HepG2 (cell line): ENCODE data around the gene ACYP2. TPM values are rescaled to one million over a fixed set of nuclear protein-coding genes. Genes with fewer than 3 reads are reported as not detected.

ENCODE experiments used
- ATAC-seq: fragments of 200-7000 bp; cut with Tn5 transposase; 3 replicates; pipeline ENCODE4 v1.9.1; 2020; ENCODE audit warnings: mild to moderate bottlenecking, moderate library complexity
- BruUV-seq: library from RNA; stranded (reverse); fragments of 400-500 nt; replicated peaks from 2 replicates; lab custom pipeline; 2021; lab: Mats Ljungman, UMichigan
- CTCF ChIA-PET: fragments of 300-600 bp; formaldehyde crosslinking; extraction: SDS; loops from one replicate; lab custom pipeline; 2021; ENCODE audit warnings: low total read pairs, inconsistent platforms, low intra/inter-chr PET ratio; lab: Yijun Ruan, JAX
- POLR2A ChIA-PET: fragments of 350-600 bp; sonication (Branson Sonifier 250); formaldehyde crosslinking; loops from one replicate; lab custom pipeline; 2020; ENCODE audit warnings: antibody characterized with exemption, inconsistent platforms; lab: Yijun Ruan, JAX
- DNase-seq: peaks from one replicate; pipeline ENCODE4 v3.0.0-alpha.2; 2015; ENCODE audit warnings: low spot score
- FAIRE-seq: peaks from 3 replicates; lab custom pipeline; 2011; peaks lifted over from hg19 to GRCh38; lab: Jason Lieb, UNC
- H2AFZ ChIP-seq: one replicate; pipeline ENCODE4 v1.6.1; 2011; ENCODE audit warnings: low read length, inconsistent platforms
- H3K27ac ChIP-seq: fragments of 300-600 bp; 3 replicates; pipeline ENCODE4 v1.8.0; 2011; ENCODE audit warnings: mixed run types, mild to moderate bottlenecking, mixed read lengths, low read length, inconsistent platforms; ENCODE audit not compliant: insufficient read depth; ENCODE audit errors: extremely low read length
- H3K27me3 ChIP-seq, 2 experiments: fragments of 200-600 bp in 1 of 2; 2 replicates in 1 of 2; 3 replicates in 1 of 2; pipeline versions ENCODE4 v1.6.0 to v1.8.0; 2011; ENCODE audit warnings: low read length in 2 of 2, mild to moderate bottlenecking in 2 of 2, moderate library complexity in 2 of 2, inconsistent platforms in 1 of 2; ENCODE audit not compliant: insufficient read depth in 2 of 2, control insufficient read depth in 1 of 2
- H3K36me3 ChIP-seq, 2 experiments: fragments of 200-600 bp in 1 of 2; replicated peaks in 1 of 2; 2 replicates in 1 of 2; 3 replicates in 1 of 2; pipeline versions ENCODE4 v1.5.1 to v1.8.0; 2011; ENCODE audit warnings: low read length in 2 of 2, inconsistent platforms in 1 of 2; ENCODE audit not compliant: insufficient read depth in 2 of 2, control insufficient read depth in 1 of 2
- H3K4me1 ChIP-seq: 2 replicates; pipeline ENCODE4 v1.5.1; 2012; ENCODE audit warnings: low read length, inconsistent platforms; ENCODE audit not compliant: insufficient read depth
- H3K4me2 ChIP-seq: 2 replicates; pipeline ENCODE4 v1.6.0; 2011; ENCODE audit warnings: low read depth, low read length, inconsistent platforms
- H3K4me3 ChIP-seq, 3 experiments: fragments of 200-600 bp in 1 of 3; sonication (generic), shearing (Covaris generic) in 1 of 3; replicated peaks in 1 of 3; 2 replicates each; pipeline ENCODE4 v1.5.1; 2011 to 2016; ENCODE audit warnings: low read length in 3 of 3, inconsistent platforms in 2 of 3, low read depth in 2 of 3, mild to moderate bottlenecking in 2 of 3, control low read depth in 1 of 3, mixed read lengths in 1 of 3; ENCODE audit not compliant: insufficient read depth in 1 of 3
- H3K79me2 ChIP-seq: one replicate; pipeline ENCODE4 v1.6.1; 2011; ENCODE audit warnings: low read length, inconsistent platforms; ENCODE audit not compliant: insufficient read depth
- H3K9ac ChIP-seq: 2 replicates; pipeline ENCODE4 v1.6.0; 2011; ENCODE audit warnings: mild to moderate bottlenecking, low read depth, low read length, inconsistent platforms; ENCODE audit not compliant: insufficient read depth
- H3K9me3 ChIP-seq: 2 replicates; pipeline ENCODE4 v1.5.1; 2012; ENCODE audit warnings: mild to moderate bottlenecking, low read length
- H4K20me1 ChIP-seq: 2 replicates; pipeline ENCODE4 v1.6.0; 2011; ENCODE audit warnings: inconsistent platforms, mild to moderate bottlenecking, low read length, moderate library complexity; ENCODE audit not compliant: insufficient read depth
- FOSL2 ChIP-seq: sonication (generic); formaldehyde crosslinking; IDR thresholded peaks from 2 replicates; pipeline ENCODE4 v1.4.0; 2020; ENCODE audit warnings: missing genetic modification reagents
- KLF6 ChIP-seq: IDR thresholded peaks from 2 replicates; pipeline ENCODE4 v1.8.0; 2016; ENCODE audit warnings: missing biosample characterization, missing genetic modification reagents
- MLLT10 ChIP-seq: sonication (generic); formaldehyde crosslinking; IDR thresholded peaks from 2 replicates; pipeline ENCODE4 v1.4.0; 2020; ENCODE audit warnings: missing genetic modification reagents
- PBX2 ChIP-seq: IDR thresholded peaks from 2 replicates; pipeline ENCODE4 v1.6.1; 2016; ENCODE audit warnings: control low read depth
- RARG ChIP-seq: sonication (generic); formaldehyde crosslinking; IDR thresholded peaks from 2 replicates; pipeline ENCODE4 v1.4.0; 2020; ENCODE audit warnings: low read depth, mild to moderate bottlenecking, missing genetic modification reagents
- RXRB ChIP-seq: IDR thresholded peaks from 2 replicates; pipeline ENCODE4 v1.6.1; 2016; ENCODE audit warnings: borderline replicate concordance, missing genetic modification reagents, missing compliant biosample characterization
- SP140L ChIP-seq: sonication (generic); formaldehyde crosslinking; IDR thresholded peaks from 2 replicates; pipeline ENCODE4 v1.4.0; 2020; ENCODE audit warnings: missing genetic modification reagents, borderline replicate concordance
- TEF ChIP-seq: sonication (generic); formaldehyde crosslinking; IDR thresholded peaks from 2 replicates; pipeline ENCODE4 v1.5.0; 2020; ENCODE audit warnings: missing genetic modification reagents
- ZFP82 ChIP-seq: sonication (generic); formaldehyde crosslinking; IDR thresholded peaks from 2 replicates; pipeline ENCODE4 v1.5.1; 2020; ENCODE audit warnings: mild to moderate bottlenecking, missing genetic modification reagents, borderline replicate concordance
- ZNF407 ChIP-seq: sonication (generic); formaldehyde crosslinking; IDR thresholded peaks from one replicate; pipeline ENCODE4 v1.5.1; 2020; ENCODE audit warnings: mild to moderate bottlenecking, missing genetic modification reagents; ENCODE audit errors: not compliant biosample characterization
- ZNF510 ChIP-seq: sonication (generic); formaldehyde crosslinking; IDR thresholded peaks from 2 replicates; pipeline ENCODE4 v1.4.0; 2020; ENCODE audit warnings: low read depth, mild to moderate bottlenecking, missing genetic modification reagents
- ZNF562 ChIP-seq: sonication (generic); formaldehyde crosslinking; IDR thresholded peaks from 2 replicates; pipeline ENCODE4 v1.8.0; 2022; ENCODE audit warnings: missing genetic modification reagents, borderline replicate concordance
- ZNF616 ChIP-seq: sonication (generic); formaldehyde crosslinking; IDR thresholded peaks from 2 replicates; pipeline ENCODE4 v1.5.0; 2020; ENCODE audit warnings: low read depth, mild to moderate bottlenecking, missing genetic modification reagents
- WGBS: methylation state at CpG from one replicate; pipeline ENCODE4 v1.1.6; 2017; ENCODE audit warnings: low lambda C conversion rate; 5-methylcytosine and 5-hydroxymethylcytosine counted together
- in situ Hi-C: cut with HindIII; loops from 2 replicates; pipeline ENCODE4 v1.10.0; 2017; ENCODE audit warnings: low pct_unique_long_range_greater_than_20kb; ENCODE audit not compliant: extremely low pct_ligation_motif_present
- intact Hi-C: fragments of 100-400 bp; cut with micrococcal nuclease; formaldehyde crosslinking; loops from one replicate; pipeline ENCODE4 v1.10.0; 2022; ENCODE audit not compliant: unreplicated experiment
- polyA plus RNA-seq, 8 experiments: library from polyadenylated mRNA; depleted of rRNA in 3 of 8; stranded (reverse) in 7 of 8; unstranded in 1 of 8; fragments of >200 nt; fragmentation: Illumina TruSeq in 4 of 8; extraction: Trizol in 4 of 8; gene quantifications; 2 replicates each; pipeline versions ENCODE4 v1.2.1 to v1.2.3, GENCODE V29; 2011 to 2016; ENCODE audit warnings: low read depth in 4 of 8, missing spikeins in 1 of 8, mixed read lengths in 1 of 8; ENCODE audit not compliant: insufficient read depth in 1 of 8
- total RNA-seq, 5 experiments: library from RNA; depleted of rRNA; stranded (reverse); fragments of >200 nt; fragmentation: Illumina TruSeq; extraction: Trizol; gene quantifications; 2 replicates each; pipeline ENCODE4 v1.2.3, GENCODE V29; 2016; ENCODE audit warnings: low read depth in 1 of 5

Gene ACYP2
- total and polyA plus RNA-seq, 2 of the 13 experiments (the other 11 are each of a cell fraction or from before 2014, with no cell fraction given), result 12.3 to 12.7 TPM

- TF ChIP-seq TEF (CRISPR knock-in tag) (peak; percentile 71; the same call in 1 of the 2 replicates), RXRB (CRISPR knock-in tag) (no peak)
These were observed 97.0 kb downstream of the ACYP2 start (continued) for GRCh38 chr2:54212456-54212855.

GRCh38 chr2:54213082-54213481 is 97.7 kb downstream of the ACYP2 start:
- peaks cover 40% of the 10 kb centered on the region for H3K4me1 ChIP-seq
- DNase-seq (no peak), FAIRE-seq (no peak), ATAC-seq (no peak)
- H3K79me2 ChIP-seq, result no peaks in the 10 kb centered on the region
- H3K36me3 ChIP-seq, result no peaks in the 10 kb centered on the region
- peaks cover 23% of the 10 kb centered on the region for H3K9me3 ChIP-seq
- no peak overlapping the region for H3K27ac ChIP-seq
- H2AFZ ChIP-seq, result no peak overlapping the region
- H4K20me1 ChIP-seq, result no peaks in the 10 kb centered on the region
- POLR2A ChIA-PET, result no interaction called here
- 98% methylated on average over 4 of the region's 4 CpGs for WGBS
- H3K9ac ChIP-seq, result no peak overlapping the region
- intact Hi-C loops, result no loop called here
- H3K27me3 ChIP-seq, result no peaks in the 10 kb centered on the region
- CTCF ChIA-PET, result no interaction called here
- H3K4me2 ChIP-seq, result no peak overlapping the region
- in situ Hi-C loops, result no loop called here
- no peak overlapping the region for H3K4me3 ChIP-seq
- no TSS peak for BruUV-seq
- no peak for TF ChIP-seq RARG
- TF ChIP-seq ZNF562 (CRISPR knock-in tag), result no peak
- TF ChIP-seq PBX2 (CRISPR knock-in tag), result no peak
- TF ChIP-seq FOSL2 (CRISPR knock-in tag), result no peak
- no peak for TF ChIP-seq KLF6 (CRISPR knock-in tag)
- no peak for TF ChIP-seq ZFP82 (CRISPR knock-in tag)
- TF ChIP-seq ZNF407 (CRISPR knock-in tag), result no peak
- TF ChIP-seq MLLT10 (CRISPR knock-in tag), result no peak
- TF ChIP-seq ZNF510 (CRISPR knock-in tag), result no peak
- TF ChIP-seq SP140L, result no peak
- no peak for TF ChIP-seq ZNF616 (CRISPR knock-in tag)
